ENCODE results near the gene CLCNKA. TPM values are rescaled to one million over a fixed set of nuclear protein-coding genes. Genes with fewer than 3 reads are reported as not detected.
"Not testable (repeated sequence)": the region's sequence is repeated elsewhere in the genome, so short reads cannot be mapped to it uniquely, and the experiment has no call there.

CLCNKA gene
- total RNA-seq, 1 donor from 2014 or later = not detected

DNA sequence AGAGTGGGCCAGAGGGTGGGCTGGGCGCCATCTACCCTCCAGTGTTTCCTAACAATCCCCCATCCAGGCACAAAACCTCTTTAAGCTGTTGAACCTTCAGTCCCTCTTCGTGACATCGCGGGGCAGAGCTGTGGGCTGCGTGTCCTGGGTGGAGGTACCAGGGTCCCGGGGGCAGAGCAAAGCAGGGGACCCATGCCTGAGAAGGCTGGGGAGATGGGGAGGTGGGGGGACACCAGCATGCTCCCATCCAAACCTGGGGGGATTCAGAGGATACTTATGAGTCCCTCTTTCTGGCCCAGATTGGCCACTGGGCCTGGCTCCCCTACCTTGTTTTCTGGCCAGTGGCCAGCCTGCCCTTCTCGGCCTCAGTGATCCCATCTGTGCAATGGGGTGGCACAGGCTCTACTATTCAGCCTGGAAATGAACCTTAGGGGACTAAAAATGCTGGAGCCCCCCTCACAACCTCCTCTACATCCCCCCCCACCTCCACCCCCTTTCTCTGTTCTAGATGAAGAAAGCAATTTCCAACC, 11.3 kb downstream of the CLCNKA start:
- intact Hi-C loops (cut with micrococcal nuclease) = loop anchor here (1.0 kb wide), 2 partner anchors 230 to 241 kb away; no protein-coding TSS in a partner anchor

DNA sequence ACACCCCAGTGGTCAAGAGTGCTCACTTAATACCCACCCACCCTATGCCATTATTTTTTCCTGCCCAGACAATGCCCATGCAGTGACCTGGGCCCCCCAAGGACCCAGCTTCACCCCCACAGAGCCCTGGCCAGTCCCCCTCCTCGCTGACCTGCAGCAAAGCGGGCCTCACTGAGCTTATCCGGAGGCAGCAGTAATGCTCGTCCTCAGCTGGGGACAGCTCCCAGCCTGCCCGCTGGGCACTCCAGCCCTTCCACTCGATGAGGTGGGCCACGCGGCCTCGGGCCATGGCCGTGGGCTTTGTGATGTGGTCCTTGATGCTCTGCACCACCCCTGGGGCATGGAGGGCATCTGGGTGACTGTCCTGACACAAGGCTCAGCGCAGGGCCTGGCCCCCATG, 14.6 kb downstream of the CLCNKA start:
- intact Hi-C loops (cut with micrococcal nuclease) = not testable (repeated sequence)

DNA sequence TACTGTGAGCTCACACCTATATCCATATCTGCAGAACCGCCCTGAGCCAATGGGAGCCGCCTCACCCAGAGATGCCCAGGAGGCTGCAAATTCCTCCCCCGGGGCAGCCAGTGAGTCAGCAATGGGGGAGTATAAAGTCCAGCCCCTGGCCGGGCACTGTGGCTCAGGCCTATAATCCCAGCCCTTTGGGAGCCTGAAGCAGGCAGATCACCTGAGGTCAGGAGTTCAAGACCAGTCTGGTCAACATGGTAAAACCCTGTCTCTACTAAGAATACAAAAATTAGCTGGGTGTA, 16.7 kb downstream of the CLCNKA start:
- intact Hi-C loops (cut with micrococcal nuclease) = no loop called here

DNA sequence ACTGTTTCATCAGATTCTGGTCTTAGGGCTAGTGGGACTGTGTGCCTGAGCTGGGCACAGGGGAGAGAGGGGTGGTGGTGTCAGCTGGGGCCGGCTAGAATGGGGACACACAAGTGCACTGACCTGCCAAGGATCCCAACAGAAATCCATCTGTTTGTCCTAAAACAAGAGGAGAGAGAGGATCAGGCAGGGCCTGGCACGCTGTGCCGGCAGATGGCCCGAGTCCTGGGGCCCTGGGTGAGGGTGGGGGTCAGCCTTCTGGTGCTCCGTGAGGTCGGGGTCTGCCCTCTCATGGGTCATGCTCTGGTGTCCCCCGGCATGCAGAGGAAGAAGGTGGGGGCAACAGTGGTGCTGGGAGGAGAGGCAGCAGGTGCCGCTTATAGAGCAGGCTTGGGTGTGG, 18.0 kb downstream of the CLCNKA start:
- intact Hi-C loops (cut with micrococcal nuclease) = not testable (repeated sequence)

DNA sequence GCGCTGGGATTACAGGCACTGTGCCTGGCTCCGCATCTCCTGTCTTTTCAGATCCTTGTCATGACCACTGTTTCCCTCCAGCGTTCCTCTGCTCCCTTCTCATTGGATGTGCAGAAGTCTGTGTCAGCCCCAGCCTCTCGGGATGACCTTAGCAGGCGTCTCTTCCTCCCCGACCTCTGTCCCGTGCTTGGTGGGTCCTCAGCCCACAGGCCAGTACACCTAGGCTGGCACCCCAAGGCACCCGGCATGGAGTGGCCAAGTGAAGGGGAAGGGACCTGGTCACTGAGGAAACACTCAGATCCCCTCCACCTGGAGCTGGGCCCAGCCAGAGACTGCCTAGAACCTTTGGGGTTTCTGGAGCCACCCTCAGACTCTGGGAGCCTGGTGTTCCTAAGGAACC, 19.4 kb downstream of the CLCNKA start:
- intact Hi-C loops (cut with micrococcal nuclease) = no loop called here

DNA sequence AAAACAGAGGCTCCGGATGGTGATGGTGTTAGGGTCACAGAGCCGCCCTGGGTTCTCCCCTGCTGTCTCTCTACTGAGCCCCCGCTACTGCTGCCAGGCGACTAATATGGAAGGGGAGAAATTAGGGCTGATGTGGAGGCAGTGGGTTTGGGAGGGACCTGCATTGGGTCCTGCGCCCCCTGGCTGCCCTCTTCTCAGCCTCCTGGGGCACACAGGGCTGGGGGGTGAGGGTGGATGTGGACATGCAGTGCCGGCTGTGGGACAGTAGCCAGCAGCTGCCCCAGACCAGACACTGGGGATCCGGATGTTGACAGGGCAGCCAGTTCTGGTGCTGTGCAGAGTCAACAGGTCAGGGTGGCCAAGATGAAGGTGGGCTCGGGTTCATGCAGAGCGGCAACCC, 20.3 kb downstream of the CLCNKA start:
- intact Hi-C loops (cut with micrococcal nuclease) = no loop called here

DNA sequence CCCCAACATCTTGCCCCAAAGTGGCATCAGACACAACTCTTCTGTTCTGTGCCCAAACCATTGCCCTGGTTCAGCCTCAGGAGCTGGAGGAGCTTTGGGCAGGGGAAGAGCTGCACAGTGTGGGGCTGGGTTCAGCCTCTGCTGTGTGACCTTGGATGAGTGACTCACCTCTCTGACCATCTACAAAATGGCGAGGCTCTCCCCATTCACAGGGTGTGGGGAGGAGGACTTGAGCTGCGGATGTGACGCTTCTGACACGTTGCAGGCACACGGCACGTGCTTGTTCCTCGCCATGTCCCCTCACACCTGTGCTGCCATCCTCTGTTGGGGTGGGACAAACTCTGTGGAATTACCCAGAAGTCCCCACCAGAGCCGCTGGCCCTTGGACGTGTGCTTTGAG, 20.8 kb downstream of the CLCNKA start:
- intact Hi-C loops (cut with micrococcal nuclease) = not testable (repeated sequence)

DNA sequence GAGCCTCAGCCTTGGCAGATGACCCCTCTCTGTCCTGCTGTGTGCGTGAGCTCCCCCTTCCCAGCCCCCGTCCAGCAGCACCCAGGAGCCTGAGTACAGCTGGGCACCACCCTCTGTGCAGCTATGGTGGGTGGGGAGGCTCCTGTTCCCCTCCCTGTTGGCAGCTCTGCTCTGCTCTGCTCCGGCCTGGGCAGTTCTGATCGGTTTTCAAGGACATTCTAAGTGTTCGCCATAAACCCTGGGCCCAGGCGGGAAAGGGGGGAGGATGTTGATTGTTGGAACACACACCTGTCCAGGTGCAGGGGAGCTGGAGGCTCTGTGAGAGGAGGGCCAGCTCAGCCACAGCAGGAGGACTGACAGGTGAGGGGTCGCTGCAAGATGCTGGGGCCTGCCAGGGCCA, 21.7 kb downstream of the CLCNKA start, which contains the start of gene CLCNKB:
Gene CLCNKB (plus strand): TSS at position 262 of the 400 bp plus-strand sequence. CDS start 711 bp downstream, outside the sequence.
- intact Hi-C loops (cut with micrococcal nuclease) = no loop called here

DNA sequence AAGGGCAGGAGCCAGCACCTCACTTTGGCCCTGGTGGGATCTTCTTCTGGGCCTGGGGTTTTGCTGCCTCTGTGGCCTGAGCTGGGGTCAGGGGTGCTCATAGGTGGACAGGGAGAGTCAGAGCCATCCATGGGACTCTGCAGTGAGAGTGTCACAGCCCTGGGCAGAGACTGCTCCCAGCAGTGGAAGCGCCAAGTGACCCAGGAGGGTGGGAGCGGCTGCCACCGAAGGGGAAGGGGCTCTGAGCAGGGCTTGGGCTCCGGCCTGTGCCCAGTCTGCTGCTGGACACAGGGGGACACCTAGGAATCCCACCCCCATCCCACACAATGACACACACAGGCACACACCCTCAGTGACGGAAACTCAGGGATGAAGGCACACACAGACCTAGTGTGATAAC, 22.1 kb downstream of the CLCNKA start:
- intact Hi-C loops (cut with micrococcal nuclease) = no loop called here

DNA sequence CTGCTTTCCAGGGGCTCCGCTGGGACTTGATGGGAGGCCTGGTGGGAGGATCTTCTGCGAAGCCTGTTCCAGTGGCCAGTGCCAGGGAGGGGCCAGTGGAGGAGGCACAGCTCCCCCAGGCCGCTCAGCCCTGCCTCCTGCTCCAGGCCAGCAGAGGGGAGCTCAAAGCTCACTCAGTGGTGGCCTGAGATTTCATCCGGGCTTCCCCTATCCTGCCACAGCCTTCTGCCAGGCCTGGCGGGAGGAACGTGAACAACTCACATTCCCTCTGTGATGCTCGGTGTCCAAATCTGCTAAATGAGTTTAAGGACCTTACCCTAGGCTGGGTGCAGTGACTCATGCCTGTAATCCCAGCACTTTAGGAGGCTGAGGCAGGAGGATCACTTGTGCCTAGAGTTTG, 25.0 kb downstream of the CLCNKA start:
- intact Hi-C loops (cut with micrococcal nuclease) = no loop called here

DNA sequence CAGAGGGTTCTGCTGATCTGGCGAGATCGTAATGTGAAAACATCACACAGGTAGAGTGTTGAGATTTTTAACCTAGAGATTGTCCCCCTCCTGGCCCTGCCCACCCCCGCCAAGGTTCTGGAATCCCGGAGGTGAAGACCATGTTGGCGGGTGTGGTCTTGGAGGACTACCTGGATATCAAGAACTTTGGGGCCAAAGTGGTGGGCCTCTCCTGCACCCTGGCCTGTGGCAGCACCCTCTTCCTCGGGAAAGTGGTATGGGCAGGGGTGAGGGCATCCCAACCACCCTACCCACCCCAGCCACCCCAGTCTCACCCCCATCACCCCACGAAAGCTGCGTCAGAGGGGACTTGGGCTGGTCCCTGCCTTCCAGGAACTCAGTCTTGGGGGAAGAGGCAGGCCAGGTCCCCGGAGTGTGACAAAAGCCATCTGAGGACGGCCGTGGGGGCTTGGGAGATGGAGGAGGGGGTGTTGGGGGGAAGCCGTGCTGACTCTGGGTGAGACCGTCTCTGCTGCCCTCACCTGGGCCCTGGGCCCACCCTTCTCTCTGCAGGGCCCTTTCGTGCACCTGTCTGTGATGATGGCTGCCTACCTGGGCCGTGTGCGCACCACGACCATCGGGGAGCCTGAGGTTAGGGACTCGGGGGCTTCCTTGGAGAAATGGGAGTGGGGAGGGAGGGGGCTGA, 26.1 kb downstream of the CLCNKA start:
- intact Hi-C loops (cut with micrococcal nuclease) = no loop called here

DNA sequence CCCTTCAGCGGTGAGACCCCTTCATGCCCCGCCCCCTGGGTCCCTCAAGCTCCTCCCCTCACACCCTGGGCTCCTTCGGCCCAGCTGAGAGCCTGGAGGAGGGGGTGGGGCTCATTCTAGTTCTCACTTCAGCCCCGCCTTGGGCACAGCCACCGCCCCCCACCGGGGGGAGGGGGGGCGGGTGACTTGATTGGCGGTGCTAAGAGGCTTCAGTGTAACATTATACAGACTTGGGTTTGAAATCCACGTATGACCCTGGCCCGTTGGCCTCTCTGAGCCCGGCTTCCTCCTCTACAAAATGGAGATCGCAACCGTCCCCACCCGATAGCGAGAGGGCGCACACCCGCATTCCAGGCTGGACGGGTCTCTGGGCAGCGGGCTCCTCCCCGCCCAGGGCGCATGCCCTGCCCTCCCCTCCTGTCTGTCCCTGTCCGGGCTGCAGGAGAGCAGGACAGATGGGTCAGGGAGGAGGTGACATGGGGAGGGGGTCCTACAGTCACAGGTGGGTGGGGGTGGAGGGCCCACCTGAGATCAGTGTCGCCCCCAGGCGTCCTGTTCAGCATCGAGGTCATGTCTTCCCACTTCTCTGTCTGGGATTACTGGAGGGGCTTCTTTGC, 26.8 kb downstream of the CLCNKA start:
- intact Hi-C loops (cut with micrococcal nuclease) = no loop called here

DNA sequence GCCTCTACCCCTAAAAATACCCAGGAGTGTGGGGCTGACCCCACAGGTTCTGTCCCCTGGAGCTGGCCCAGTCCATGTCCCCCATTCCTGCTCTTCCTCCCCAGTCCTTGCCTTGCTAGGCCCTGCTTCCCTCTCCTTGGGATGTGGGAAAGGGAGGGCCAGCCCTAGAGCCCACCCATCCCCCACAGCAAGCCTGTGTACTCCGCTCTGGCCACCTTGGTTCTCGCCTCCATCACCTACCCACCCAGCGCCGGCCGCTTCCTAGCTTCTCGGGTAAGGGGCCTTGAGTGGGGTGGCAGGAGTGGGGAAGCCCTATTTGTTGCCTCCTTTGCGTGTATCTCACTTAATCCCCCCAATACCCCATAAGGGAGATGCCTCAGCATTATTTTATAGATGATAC, 28.5 kb downstream of the CLCNKA start:
- intact Hi-C loops (cut with micrococcal nuclease) = loop anchor here (1.0 to 10.0 kb wide), 2 partner anchors 9 to 436 kb away; partner anchors contain the start of gene DDI2

DNA sequence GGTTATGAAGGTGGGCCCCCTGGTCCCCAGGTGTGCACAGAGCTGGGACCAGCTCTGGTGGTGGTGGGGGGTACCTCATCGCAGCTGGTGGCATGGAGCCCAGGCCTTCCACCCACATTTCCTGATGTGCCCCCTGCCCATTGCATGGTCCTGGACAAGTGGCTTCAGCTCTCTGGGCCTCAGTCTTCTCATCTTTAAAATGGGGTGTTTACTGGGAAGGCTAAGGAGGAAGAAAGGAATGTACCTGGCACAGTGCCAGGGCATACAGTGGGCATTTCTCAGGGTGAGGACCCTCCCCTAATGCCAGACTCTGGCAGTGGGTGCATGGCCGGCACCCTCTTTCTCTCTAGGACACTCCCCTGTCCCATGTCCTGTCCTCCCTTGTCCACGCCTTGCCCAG, 29.2 kb downstream of the CLCNKA start:
- intact Hi-C loops (cut with micrococcal nuclease) = loop anchor here (10.0 kb wide), 1 partner anchor 436 kb away; the partner anchor contains the start of gene DDI2

DNA sequence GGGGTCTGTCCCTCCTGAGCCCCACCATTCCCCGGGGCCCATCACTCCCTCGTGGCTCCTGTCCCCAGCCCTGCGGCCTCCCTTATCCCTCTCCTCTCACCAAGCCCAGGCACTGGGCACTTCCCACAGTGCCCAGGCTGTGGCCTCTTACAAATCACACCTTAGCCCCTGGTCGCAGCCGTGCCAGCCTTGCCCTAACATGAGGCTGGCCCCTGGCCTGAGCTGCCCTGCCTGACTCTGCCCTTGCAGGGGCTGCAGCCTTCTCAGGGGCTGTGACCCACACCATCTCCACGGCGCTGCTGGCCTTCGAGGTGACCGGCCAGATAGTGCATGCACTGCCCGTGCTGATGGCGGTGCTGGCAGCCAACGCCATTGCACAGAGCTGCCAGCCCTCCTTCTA, 30.1 kb downstream of the CLCNKA start:
- intact Hi-C loops (cut with micrococcal nuclease) = loop anchor here (10.0 kb wide), 1 partner anchor 437 kb away; the partner anchor contains the start of gene DDI2

DNA sequence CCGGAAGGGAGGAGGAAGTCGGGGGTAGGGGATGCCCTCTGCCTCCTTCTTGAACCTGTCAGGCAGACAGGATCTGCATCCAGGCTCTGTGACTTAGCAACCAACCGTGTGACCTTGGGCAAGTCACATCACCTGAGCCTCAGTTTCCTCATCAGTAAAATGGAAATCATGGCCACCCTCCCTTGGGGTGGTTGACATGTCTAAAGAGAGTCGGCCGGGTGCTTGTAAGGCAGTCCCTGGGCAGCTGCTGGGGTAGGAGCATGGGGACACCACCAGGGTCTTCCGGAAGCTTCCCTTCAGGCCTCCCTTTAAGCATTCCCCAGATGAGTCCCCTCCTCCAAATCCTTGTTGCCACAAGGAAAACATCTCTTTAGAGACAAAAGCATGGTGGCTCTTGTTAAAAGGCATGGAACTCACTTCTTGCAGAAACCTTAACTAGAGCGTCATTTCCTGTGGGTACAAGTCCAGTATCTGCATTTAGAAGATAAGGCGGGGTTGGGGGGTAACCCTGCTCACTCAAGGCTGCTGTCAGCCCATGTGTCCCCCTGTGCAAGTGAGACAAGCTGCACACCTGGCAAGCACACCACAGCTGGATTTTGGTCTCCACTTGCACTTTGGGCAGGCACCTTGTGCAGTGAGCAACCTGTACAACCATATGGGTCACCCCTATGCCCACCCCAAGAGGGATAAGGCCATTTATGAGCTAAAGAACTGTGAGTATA, 32.1 kb downstream of the CLCNKA start:
- intact Hi-C loops (cut with micrococcal nuclease) = loop anchor here (10.0 kb wide), 1 partner anchor 439 kb away; the partner anchor contains the start of gene DDI2

DNA sequence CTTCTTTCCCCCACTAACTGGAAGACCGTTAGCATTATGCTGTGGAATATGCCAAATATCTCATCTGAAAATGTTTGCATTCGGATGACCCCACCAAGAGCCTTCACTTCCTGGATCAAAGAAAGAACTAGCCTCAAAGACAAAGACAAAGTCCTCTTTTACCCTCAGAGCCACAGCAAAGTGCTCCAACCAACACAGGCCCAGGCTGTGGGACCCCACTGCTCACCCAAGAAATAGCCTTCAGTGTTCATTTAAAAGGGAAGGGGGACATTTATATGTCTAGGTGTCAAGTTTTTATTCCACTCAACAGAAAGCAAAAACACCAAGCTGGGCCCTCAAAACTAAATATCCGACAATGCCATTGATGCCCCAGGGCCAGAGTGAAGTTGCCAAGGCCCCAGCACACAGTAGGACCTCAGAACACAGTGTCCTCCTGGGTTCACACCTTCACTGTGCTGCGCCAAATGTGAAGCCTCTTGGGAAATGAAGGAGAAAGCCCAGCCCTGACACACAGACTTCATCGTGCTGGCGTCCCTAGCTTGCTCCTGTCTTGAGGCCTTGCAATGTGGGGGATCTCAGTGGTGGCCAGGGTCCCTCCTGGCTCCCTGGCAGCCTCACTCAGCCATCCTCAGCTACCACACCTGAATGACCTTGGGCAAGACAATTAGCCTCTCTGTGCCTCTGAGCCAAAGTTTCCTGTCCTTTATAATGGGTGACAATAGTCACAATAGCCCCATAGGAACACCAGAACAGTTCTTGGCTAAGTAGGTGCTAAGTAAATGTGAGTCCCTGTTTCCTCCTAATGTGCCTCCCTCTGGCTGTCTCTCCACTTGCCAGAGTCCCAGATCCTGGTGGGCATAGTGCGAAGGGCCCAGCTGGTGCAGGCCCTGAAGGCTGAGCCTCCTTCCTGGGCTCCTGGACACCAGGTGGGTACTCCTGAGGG, 33.0 kb downstream of the CLCNKA start:
- intact Hi-C loops (cut with micrococcal nuclease) = loop anchor here (10.0 kb wide), 1 partner anchor 440 kb away; the partner anchor contains the start of gene DDI2

DNA sequence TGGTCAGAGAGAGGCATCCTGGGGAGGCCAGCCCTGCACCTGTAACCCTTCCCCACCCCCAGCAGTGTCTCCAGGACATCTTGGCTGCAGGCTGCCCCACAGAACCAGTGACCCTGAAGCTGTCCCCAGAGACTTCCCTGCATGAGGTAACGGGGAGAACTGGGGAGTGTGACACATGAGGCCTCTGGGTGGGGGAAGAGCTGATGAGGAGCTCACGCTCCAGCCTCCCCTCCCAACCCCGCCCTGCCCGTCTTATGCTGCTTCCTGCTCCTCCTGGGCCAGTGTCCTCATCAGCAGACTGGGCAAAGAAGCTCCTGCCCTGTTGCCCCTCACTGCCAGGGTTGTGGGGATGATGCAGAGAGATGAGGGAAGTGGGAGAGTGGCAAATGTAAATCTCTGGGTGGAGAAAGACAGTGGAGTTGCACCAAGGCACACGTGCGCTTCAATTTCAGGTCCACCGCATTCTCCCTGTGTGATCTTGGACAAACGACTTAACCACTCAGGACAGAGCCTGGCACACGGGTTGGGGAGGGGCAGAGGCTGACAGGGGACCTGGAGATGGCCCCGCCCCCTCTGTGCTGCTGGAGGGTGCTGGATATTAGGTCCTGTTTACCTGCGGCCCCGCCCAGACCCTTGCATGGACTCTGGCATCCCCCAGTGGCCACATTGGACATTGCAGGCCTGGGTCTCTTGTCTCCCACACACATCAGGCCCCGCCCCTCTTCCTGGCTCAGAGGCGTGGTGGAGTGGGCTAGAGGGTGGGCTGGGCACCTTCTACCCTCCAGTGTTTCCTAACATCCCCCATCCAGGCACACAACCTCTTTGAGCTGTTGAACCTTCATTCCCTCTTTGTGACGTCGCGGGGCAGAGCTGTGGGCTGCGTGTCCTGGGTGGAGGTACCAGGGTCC, 34.0 kb downstream of the CLCNKA start:
- intact Hi-C loops (cut with micrococcal nuclease) = loop anchor here (1.0 to 10.0 kb wide), 4 partner anchors 47 to 441 kb away; partner anchors contain the start of gene DDI2

DNA sequence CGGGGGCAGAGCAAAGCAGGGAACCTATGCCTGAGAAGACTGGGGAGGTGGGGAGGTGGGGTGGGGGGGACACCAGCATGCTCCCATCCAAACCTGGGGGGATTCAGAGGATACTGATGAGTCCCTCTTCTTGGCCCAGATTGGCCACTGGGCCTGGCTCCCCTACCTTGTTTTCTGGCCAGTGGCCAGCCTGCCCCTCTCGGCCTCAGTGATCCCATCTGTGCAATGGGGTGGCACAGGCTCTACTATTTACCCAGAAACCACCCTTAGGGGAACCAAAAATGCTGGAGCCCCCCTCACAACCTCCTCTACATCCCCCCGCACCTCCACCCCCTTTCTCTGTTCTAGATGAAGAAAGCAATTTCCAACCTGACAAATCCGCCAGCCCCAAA, 34.7 kb downstream of the CLCNKA start:
- intact Hi-C loops (cut with micrococcal nuclease) = loop anchor here (1.0 to 10.0 kb wide), 4 partner anchors 47 to 442 kb away; partner anchors contain the start of gene DDI2

Data from T-helper 1 cell treated with Interleukin-12 subunit alpha and Interleukin-12 subunit beta and Interleukin-4 antibody, amounts not matched to agents 30 ng/mL and 1 ng/mL, for 36 hours (primary cell).